ENCODE measurements around the gene BRPF3. TPM values are rescaled to one million over a fixed set of nuclear protein-coding genes. Genes with fewer than 3 reads are reported as not detected.

The BRPF3 gene
- total and polyA plus RNA-seq, 7 donors, result 15.3 to 47.2 (median 21.0) TPM

DNA sequence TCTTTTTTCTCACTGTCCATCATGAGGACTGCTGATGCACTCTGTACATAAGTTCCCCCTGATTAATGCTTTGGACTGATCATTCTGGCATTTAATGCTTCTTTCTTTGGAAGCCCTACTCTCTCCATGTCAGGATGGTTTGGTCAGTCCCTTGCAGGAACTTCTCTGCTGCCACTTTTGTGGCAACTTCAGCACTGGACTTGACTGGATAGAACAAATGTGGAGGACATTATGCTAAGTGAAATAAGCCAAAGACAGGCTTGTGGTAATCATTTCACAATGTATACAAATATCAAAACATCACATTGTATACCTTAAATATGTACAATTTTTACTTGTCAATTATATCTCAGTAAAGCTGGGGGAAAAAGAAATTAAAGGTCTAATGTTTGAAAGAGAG is 12.2 kb upstream of the BRPF3 start:
- Histone ChIP-seq H3K9me3 (no peaks in the 10 kb centered on the region), H3K36me3 (ENCODE audit: insufficient read depth in 1 of 2, low read depth in 1 of 2) (peaks cover 0 to 28% of the 10 kb centered on the region in 2 donors), H3K4me3 (no peak overlapping the region), H3K27ac (no peak overlapping the region), H3K27me3 (ENCODE audit: insufficient read depth in 3 of 3, low read length in 2 of 3) (no peaks in the 10 kb centered on the region), H3K4me1 (no peaks in the 10 kb centered on the region)
- TF ChIP-seq, protein P1, sequence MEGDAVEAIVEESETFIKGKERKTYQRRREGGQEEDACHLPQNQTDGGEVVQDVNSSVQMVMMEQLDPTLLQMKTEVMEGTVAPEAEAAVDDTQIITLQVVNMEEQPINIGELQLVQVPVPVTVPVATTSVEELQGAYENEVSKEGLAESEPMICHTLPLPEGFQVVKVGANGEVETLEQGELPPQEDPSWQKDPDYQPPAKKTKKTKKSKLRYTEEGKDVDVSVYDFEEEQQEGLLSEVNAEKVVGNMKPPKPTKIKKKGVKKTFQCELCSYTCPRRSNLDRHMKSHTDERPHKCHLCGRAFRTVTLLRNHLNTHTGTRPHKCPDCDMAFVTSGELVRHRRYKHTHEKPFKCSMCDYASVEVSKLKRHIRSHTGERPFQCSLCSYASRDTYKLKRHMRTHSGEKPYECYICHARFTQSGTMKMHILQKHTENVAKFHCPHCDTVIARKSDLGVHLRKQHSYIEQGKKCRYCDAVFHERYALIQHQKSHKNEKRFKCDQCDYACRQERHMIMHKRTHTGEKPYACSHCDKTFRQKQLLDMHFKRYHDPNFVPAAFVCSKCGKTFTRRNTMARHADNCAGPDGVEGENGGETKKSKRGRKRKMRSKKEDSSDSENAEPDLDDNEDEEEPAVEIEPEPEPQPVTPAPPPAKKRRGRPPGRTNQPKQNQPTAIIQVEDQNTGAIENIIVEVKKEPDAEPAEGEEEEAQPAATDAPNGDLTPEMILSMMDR (IDR thresholded peaks at IDR 0.05), result no peak
- ATAC-seq (no peak), DNase-seq (no peak)
- intact Hi-C loops (cut with DNase I), result no loop called here

DNA sequence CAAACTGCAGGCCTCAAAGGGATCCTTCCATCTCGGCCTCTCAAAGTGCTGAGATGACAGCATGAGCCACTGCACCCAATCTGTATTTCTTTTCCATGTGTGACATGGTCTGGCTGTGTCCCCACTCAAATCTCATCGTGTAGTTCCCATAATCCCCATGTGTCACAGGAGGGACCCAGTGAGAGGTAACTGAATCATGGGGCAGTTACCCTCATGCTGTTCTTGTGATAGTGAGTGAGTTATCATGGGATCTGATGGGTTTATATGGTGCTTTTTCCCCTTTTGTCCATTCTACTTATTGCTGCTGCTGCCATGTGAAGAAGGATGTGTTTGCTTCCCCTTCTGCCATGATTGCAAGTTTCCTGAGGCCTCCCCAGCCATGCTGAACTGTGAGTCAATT is 10.3 kb upstream of the BRPF3 start:
- ATAC-seq, result no peak

DNA sequence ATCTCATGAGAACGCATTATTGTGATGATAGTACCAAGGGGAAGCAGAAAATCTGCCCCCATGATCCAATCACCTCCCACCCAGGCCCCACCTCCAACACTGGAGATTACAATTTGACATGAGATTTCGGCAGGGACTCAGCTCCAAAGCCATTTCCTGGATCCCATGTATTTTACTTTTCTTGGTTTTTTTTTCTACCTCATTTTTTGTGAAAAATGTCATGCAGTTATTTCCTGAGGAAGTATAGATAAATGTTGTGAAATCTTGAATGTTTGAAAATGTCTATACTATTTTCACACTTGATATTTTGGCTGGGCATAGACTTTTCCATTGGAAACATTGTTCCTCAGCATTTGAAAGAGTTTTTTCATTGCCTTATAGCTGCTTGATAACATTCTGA is 9.1 kb upstream of the BRPF3 start:
- H3K36me3 ChIP-seq (ENCODE audit: insufficient read depth in 1 of 2, low read depth in 1 of 2), result peaks cover 0 to 34% of the 10 kb centered on the region in 2 donors
- 78 to 86% (median 82%) methylated on average over 2 of the region's 2 CpGs for WGBS, 3 donors

More for the DNA sequence above, 10.3 kb upstream of the BRPF3 start:
- no peak for DNase-seq
- Histone ChIP-seq H3K9me3 (no peaks in the 10 kb centered on the region), H3K36me3 (ENCODE audit: insufficient read depth in 1 of 2, low read depth in 1 of 2) (peaks cover 0 to 29% of the 10 kb centered on the region in 2 donors), H3K4me1 (no peaks in the 10 kb centered on the region), H3K27ac (no peak overlapping the region), H3K4me3 (no peak overlapping the region), H3K27me3 (ENCODE audit: insufficient read depth in 3 of 3, low read length in 2 of 3) (no peaks in the 10 kb centered on the region)
- WGBS, 3 donors, result 78 to 89% (median 85%) methylated on average over 2 of the region's 2 CpGs
- TF ChIP-seq, protein P1 (IDR thresholded peaks at IDR 0.05), result no peak
- intact Hi-C loops (cut with DNase I), result no loop called here

DNA sequence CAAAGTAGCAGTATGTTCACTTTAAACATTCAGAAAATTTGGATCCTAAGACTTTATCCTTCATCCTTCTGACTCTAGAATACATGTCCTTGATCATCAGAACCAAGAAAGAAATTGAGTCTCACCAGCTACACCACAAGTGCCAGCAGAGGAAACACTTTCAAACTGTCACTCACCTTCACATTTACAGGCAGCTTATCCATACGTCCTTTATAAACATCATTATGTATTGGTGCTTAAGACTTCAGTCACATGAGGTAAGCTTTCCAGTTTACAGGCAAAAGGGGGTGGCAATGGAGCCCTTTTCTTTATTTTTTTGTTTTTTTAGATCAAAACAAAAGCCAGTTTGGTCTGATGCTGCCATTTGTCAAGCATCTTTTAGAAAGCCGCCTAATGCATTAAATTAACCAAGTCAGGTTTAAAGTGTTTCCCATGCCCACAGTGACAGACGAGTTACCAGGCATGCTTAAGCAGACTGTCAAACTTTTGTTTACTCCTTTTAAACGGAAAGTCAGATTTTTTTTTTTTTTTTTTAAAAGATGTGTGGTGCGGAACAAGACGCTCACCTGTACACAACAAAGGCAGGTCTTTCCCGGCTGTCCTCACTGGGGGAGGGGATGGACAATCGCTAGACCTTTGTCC is 952 bp upstream of the BRPF3 start:
- peak overlapping the region; percentile 93 for H3K27ac ChIP-seq
- intact Hi-C loops (cut with DNase I), result loop anchor here (2.0 to 5.0 kb wide), 5 partner anchors 53 to 173 kb away; partner anchors contain the start of genes MAPK14 (in 1 of the 2) and SLC26A8 (in 1 of the 2)
- H3K9me3 ChIP-seq, result no peaks in the 10 kb centered on the region
- H3K27me3 ChIP-seq (ENCODE audit: insufficient read depth in 3 of 3, low read length in 2 of 3), result no peaks in the 10 kb centered on the region
- H3K4me3 ChIP-seq, result peak overlapping the region; percentile 78
- H3K36me3 ChIP-seq (ENCODE audit: insufficient read depth in 1 of 2, low read depth in 1 of 2), result peaks cover under 1 to 43% of the 10 kb centered on the region in 2 donors
- 24 to 32% (median 30%) methylated on average over 8 of the region's 8 CpGs for WGBS, 3 donors
- peaks cover 18% of the 10 kb centered on the region for H3K4me1 ChIP-seq
- TF ChIP-seq, protein P1 (IDR thresholded peaks at IDR 0.05), result no peak
- ATAC-seq (no peak), DNase-seq (no peak)

More for the DNA sequence above, 9.1 kb upstream of the BRPF3 start:
- Histone ChIP-seq H3K27me3 (ENCODE audit: insufficient read depth in 3 of 3, low read length in 2 of 3) (no peaks in the 10 kb centered on the region), H3K27ac (no peak overlapping the region), H3K4me1 (no peaks in the 10 kb centered on the region), H3K4me3 (no peak overlapping the region), H3K9me3 (no peaks in the 10 kb centered on the region)
- DNase-seq (no peak), ATAC-seq (no peak)
- TF ChIP-seq, protein P1 (IDR thresholded peaks at IDR 0.05), result no peak
- intact Hi-C loops (cut with DNase I), result no loop called here
